ENCODE data around the gene DGKH. TPM values are rescaled to one million over a fixed set of nuclear protein-coding genes. Genes with fewer than 3 reads are reported as not detected.

DGKH gene
- total RNA-seq, 1 experiment from 2014 or later = 9.3 TPM

DNA sequence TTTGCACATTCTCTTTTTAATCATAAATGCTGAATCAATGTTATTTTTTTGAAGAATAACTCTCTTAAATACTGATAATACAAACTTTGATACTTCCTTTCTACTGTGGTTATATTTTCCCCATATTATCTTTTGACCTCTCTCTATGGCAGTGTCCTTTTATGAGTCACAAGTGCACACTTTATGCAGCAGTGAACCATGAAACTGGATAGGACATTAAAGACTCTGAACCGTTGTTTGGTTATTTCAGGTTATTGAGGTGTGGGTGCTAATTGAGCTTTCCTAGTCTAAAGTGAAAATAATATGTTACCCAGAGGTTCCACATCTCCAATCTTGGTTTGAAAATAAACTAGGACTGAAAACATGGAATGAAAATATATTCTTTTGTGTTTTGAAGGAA, 71.4 kb downstream of the DGKH start:
- Histone ChIP-seq H3K36me3 (ENCODE audit: low read depth) (no peaks in the 10 kb centered on the region), H3K4me1 (replicated peaks; ENCODE audit: insufficient read depth) (no peaks in the 10 kb centered on the region), H4K20me1 (ENCODE audit: insufficient read depth) (no peaks in the 10 kb centered on the region), H3K9me2 (ENCODE audit: insufficient read depth) (no peaks in the 10 kb centered on the region), H3K27ac (no peak overlapping the region), H3K27me3 (ENCODE audit: insufficient read depth, low read depth) (no peaks in the 10 kb centered on the region), H2AFZ (no peak overlapping the region), H3K4me3 (no peak overlapping the region), H3K79me2 (ENCODE audit: low read depth) (no peaks in the 10 kb centered on the region; the same call in 1 of the 2 replicates), H3K9me3 (ENCODE audit: insufficient read depth, low read depth) (no peaks in the 10 kb centered on the region), H3F3A (ENCODE audit: insufficient read depth, low read depth) (no peaks in the 10 kb centered on the region), H3K4me2 (no peak overlapping the region)
- BruUV-seq (replicated peaks) = no TSS peak
- ChIA-PET CTCF (no interaction called here), POLR2A (ENCODE audit: unreplicated experiment) (no interaction called here)
- TF ChIP-seq EZH2 (IDR thresholded peaks at IDR 0.05; ENCODE audit: low read depth) = no peak
- TF ChIP-seq, protein P1, sequence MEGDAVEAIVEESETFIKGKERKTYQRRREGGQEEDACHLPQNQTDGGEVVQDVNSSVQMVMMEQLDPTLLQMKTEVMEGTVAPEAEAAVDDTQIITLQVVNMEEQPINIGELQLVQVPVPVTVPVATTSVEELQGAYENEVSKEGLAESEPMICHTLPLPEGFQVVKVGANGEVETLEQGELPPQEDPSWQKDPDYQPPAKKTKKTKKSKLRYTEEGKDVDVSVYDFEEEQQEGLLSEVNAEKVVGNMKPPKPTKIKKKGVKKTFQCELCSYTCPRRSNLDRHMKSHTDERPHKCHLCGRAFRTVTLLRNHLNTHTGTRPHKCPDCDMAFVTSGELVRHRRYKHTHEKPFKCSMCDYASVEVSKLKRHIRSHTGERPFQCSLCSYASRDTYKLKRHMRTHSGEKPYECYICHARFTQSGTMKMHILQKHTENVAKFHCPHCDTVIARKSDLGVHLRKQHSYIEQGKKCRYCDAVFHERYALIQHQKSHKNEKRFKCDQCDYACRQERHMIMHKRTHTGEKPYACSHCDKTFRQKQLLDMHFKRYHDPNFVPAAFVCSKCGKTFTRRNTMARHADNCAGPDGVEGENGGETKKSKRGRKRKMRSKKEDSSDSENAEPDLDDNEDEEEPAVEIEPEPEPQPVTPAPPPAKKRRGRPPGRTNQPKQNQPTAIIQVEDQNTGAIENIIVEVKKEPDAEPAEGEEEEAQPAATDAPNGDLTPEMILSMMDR (conservative IDR thresholded peaks at IDR 0.05) = no peak
- DNase-seq = no peak
- intact Hi-C loops (cut with micrococcal nuclease; ENCODE audit: unreplicated experiment) = no loop called here

DNA sequence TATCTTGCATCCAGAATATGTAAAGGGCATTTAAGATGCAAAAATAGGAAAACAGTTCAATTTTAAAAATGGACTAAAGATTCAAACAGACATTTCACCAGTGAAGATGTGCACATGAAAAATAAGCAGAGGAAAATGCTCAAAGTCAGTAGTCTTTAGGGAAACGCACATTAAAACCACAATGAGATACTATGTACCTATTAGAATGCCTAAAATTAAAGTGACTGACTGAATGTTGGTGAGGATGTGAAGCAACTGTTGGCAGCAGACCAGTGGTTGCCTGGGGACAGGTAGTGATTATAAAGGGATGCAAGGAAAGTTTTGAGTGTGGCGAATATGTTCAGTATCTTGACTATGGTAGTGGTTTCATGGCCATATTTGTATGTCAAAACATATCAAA, 75.2 kb downstream of the DGKH start:
- no peaks in the 10 kb centered on the region for H3F3A ChIP-seq (ENCODE audit: insufficient read depth, low read depth)
- no peaks in the 10 kb centered on the region for H4K20me1 ChIP-seq (ENCODE audit: insufficient read depth)
- H3K9me2 ChIP-seq (ENCODE audit: insufficient read depth) = no peaks in the 10 kb centered on the region
- no peaks in the 10 kb centered on the region for H3K27me3 ChIP-seq (ENCODE audit: insufficient read depth, low read depth)
- no peaks in the 10 kb centered on the region; the same call in 1 of the 2 replicates for H3K79me2 ChIP-seq (ENCODE audit: low read depth)
- no peaks in the 10 kb centered on the region for H3K9me3 ChIP-seq (ENCODE audit: insufficient read depth, low read depth)
- H3K4me1 ChIP-seq (replicated peaks; ENCODE audit: insufficient read depth) = no peaks in the 10 kb centered on the region
- ChIA-PET CTCF (no interaction called here), POLR2A (ENCODE audit: unreplicated experiment) (interaction anchor here (0.7 kb wide), 1 partner anchor 860 kb away, joined by 8 read pairs; the partner anchor contains the start of gene MTRF1)
- H3K4me2 ChIP-seq = no peak overlapping the region
- H3K27ac ChIP-seq = no peak overlapping the region
- no TSS peak for BruUV-seq (replicated peaks)
- no peak for DNase-seq
- H3K4me3 ChIP-seq = no peak overlapping the region
- no peak for TF ChIP-seq EZH2 (IDR thresholded peaks at IDR 0.05; ENCODE audit: low read depth)
- TF ChIP-seq, protein P1 (conservative IDR thresholded peaks at IDR 0.05) = no peak
- intact Hi-C loops (cut with micrococcal nuclease; ENCODE audit: unreplicated experiment) = no loop called here
- no peak overlapping the region for H2AFZ ChIP-seq
- no peaks in the 10 kb centered on the region for H3K36me3 ChIP-seq (ENCODE audit: low read depth)

DNA sequence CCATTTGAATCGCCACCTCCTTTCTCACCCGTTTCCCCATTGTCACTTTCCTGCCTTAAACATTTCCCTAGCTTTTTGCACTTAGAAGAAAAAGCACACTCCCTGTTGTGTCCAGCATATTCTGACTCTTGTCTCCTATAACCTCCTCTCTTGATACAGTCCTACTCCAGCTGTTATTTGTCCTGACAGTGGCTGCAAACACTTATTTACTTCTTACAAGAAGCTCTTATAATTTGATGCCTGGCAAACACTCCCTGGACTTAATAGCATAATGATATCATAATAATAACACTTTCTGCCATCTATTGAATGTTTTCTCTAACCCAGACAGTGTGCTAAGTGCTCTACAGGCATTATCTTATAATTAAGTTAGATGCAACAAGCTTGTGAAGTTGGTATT, 76.6 kb downstream of the DGKH start:
- Histone ChIP-seq H3K36me3 (ENCODE audit: low read depth) (no peaks in the 10 kb centered on the region), H3K9me3 (ENCODE audit: insufficient read depth, low read depth) (no peaks in the 10 kb centered on the region), H3K27me3 (ENCODE audit: insufficient read depth, low read depth) (no peaks in the 10 kb centered on the region), H3K9me2 (ENCODE audit: insufficient read depth) (no peaks in the 10 kb centered on the region), H3F3A (ENCODE audit: insufficient read depth, low read depth) (no peaks in the 10 kb centered on the region), H4K20me1 (ENCODE audit: insufficient read depth) (no peaks in the 10 kb centered on the region), H3K27ac (no peak overlapping the region), H3K4me3 (no peak overlapping the region), H2AFZ (no peak overlapping the region), H3K4me2 (no peak overlapping the region), H3K4me1 (replicated peaks; ENCODE audit: insufficient read depth) (no peaks in the 10 kb centered on the region), H3K79me2 (ENCODE audit: low read depth) (no peaks in the 10 kb centered on the region; the same call in 1 of the 2 replicates)
- POLR2A ChIA-PET (ENCODE audit: unreplicated experiment) = no interaction called here
- CTCF ChIA-PET = no interaction called here
- BruUV-seq (replicated peaks) = no TSS peak
- intact Hi-C loops (cut with micrococcal nuclease; ENCODE audit: unreplicated experiment) = no loop called here
- no peak for DNase-seq
- TF ChIP-seq EZH2 (IDR thresholded peaks at IDR 0.05; ENCODE audit: low read depth) = no peak
- TF ChIP-seq, protein P1 (conservative IDR thresholded peaks at IDR 0.05) = no peak

Measured in PC-9 (cell line).